Large intestine (tissue), 3 donors: ENCODE measurements around the gene SDK2. TPM values are rescaled to one million over a fixed set of nuclear protein-coding genes. Genes with fewer than 3 reads are reported as not detected.

ENCODE experiments used
- DNase-seq, 2 donors: peaks; one replicate each; pipeline versions ENCODE4 v3.0.0 to v3.0.0-alpha.2; 2013
- H3K27ac ChIP-seq: one replicate; pipeline ENCODE4 v1.5.1; 2013; ENCODE audit warnings: low read length
- H3K27me3 ChIP-seq: 2 replicates; pipeline ENCODE4 v1.6.1; 2013; ENCODE audit warnings: low read length; ENCODE audit not compliant: control insufficient read depth, insufficient read depth
- H3K36me3 ChIP-seq: 2 replicates; pipeline ENCODE4 v1.6.1; 2013; ENCODE audit warnings: low read length; ENCODE audit not compliant: control insufficient read depth, insufficient read depth
- H3K4me1 ChIP-seq: one replicate; pipeline ENCODE4 v1.6.1; 2013; ENCODE audit warnings: low read length; ENCODE audit not compliant: control insufficient read depth, insufficient read depth
- H3K4me3 ChIP-seq: one replicate; pipeline ENCODE4 v1.5.1; 2013; ENCODE audit warnings: low read length
- H3K9me3 ChIP-seq: one replicate; pipeline ENCODE4 v1.6.1; 2013; ENCODE audit warnings: mild to moderate bottlenecking, low read depth, low read length, moderate library complexity; ENCODE audit not compliant: control insufficient read depth
- WGBS: methylation state at CpG from one replicate; pipeline ENCODE4 v1.1.5; 2013; ENCODE audit warnings: low lambda C conversion rate; ENCODE audit not compliant: insufficient coverage; 5-methylcytosine and 5-hydroxymethylcytosine counted together
- polyA plus RNA-seq: library from polyadenylated mRNA; unstranded; fragments of 120-200 nt; gene quantifications from one replicate; pipeline ENCODE4 v1.2.1, GENCODE V29; 2013

SDK2 gene
- polyA plus RNA-seq, 1 donor, result 0.94 TPM

DNA sequence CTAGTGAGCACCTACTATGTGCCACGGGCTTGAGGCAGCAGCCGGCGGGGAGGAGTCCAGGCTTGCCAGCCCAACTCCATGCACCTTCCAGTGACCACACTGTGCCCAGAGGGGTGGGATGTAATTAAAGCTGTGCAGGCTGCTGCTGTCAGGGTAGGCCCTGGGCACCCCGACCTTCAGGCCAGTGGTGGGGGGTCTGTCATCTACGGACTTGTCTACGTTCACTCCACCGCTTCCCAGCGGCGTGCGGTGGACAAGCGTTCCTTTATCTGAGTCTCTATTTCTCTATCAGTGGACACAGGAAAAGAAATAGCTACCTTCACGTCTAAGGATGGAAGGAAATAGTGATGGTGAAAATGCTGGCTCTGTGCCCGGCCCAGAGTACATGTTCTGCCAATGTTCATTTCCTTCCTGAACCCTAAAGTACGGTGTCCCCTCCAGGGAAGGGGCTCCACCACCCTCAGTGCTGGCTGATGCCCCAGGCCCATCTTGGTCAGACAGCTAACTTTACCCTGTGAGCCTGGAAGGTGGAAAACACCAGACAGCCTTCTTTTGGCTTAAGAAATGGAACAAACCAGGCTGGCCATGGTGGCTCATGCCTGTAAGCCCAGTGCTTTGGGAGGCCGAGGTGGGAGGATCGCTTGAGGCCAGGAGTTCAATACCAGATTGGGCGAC lies 135.2 kb downstream of the SDK2 start:
- Histone ChIP-seq H3K9me3 (no peaks in the 10 kb centered on the region), H3K4me3 (no peak overlapping the region), H3K27ac (no peak overlapping the region), H3K27me3 (no peaks in the 10 kb centered on the region), H3K4me1 (no peaks in the 10 kb centered on the region), H3K36me3 (no peaks in the 10 kb centered on the region)
- no CpG with 5 or more reads among the region's 17 CpGs for WGBS
- no peak for DNase-seq

DNA sequence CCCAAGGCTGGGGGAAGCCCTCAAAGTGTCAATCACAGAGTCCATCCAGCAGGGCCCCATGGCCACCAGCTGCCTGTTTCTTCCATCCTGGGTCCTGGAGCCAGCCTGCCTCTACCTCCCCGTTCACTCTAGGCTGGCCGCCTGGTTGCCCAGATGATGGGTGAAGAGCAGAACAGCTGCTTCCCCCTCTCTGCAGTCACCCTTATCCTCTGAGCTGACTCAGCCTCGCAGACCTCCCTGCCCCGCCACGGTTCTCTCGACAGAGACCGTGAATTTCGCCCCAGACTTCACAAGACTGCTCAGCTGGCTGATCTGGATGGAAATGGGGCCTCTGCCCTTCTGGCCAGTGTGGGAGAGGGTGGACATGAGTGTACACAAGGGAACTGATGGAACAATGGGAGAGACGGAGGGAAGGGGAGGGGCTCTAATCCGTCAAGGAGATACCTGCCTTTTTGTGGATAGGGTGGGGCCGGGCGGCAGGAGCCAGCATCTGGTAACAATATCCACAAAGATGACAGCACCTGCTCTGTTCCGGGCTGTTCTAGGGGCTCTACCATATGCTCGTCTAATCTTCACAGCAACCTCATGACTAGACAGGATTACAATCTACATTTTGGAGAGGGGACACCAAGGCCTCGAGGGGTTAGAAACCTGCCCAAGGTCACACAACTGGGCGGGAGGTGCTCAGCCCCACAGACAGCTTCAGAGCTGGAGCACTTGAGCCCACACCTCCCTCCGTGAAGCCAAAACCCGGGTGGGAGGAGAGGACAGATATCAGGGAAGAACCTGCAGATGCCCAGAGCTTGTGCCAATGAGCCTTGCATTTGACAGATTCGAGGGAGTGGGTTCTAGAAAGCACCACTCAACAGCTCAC lies 136.0 kb downstream of the SDK2 start:
- H3K9me3 ChIP-seq, result no peaks in the 10 kb centered on the region
- no peak for DNase-seq
- H3K27ac ChIP-seq, result no peak overlapping the region
- no peaks in the 10 kb centered on the region for H3K27me3 ChIP-seq
- no peaks in the 10 kb centered on the region for H3K4me1 ChIP-seq
- no peak overlapping the region for H3K4me3 ChIP-seq
- WGBS, result no CpG with 5 or more reads among the region's 19 CpGs
- H3K36me3 ChIP-seq, result no peaks in the 10 kb centered on the region

- Histone ChIP-seq H3K9me3 (no peaks in the 10 kb centered on the region), H3K27ac (no peak overlapping the region), H3K27me3 (no peaks in the 10 kb centered on the region), H3K4me1 (no peaks in the 10 kb centered on the region), H3K36me3 (no peaks in the 10 kb centered on the region), H3K4me3 (no peak overlapping the region)
- no peak for DNase-seq
- WGBS, result no CpG with 5 or more reads among the region's 9 CpGs
These were observed 137.5 kb downstream of the SDK2 start for GRCh38 chr17:73506470-73507435.

DNA sequence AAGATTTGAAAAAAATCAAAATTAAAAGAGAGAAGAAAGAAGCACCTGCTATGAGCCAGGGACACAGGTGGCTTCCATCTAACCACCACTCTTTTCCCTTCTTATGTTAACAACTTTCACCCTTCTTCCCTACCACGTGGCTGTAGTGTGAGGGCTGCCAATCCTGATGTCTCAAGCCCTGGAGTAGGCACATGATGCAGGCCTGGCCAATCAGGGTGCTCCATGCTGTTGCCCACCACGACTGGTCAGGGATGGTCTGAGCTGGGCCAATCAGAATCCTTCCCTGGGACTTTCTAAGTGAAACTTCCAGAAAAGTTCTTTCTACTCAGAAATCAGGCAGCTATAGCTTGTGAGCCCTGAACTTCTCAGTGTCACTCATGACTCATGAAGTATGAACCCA lies 140.7 kb downstream of the SDK2 start:
- no peaks in the 10 kb centered on the region for H3K27me3 ChIP-seq
- H3K9me3 ChIP-seq, result no peaks in the 10 kb centered on the region
- H3K27ac ChIP-seq, result no peak overlapping the region
- no peaks in the 10 kb centered on the region for H3K4me1 ChIP-seq
- H3K36me3 ChIP-seq, result no peaks in the 10 kb centered on the region
- DNase-seq, result no peak
- no peak overlapping the region for H3K4me3 ChIP-seq
- WGBS, result no CpG with 5 or more reads among the region's 2 CpGs

DNA sequence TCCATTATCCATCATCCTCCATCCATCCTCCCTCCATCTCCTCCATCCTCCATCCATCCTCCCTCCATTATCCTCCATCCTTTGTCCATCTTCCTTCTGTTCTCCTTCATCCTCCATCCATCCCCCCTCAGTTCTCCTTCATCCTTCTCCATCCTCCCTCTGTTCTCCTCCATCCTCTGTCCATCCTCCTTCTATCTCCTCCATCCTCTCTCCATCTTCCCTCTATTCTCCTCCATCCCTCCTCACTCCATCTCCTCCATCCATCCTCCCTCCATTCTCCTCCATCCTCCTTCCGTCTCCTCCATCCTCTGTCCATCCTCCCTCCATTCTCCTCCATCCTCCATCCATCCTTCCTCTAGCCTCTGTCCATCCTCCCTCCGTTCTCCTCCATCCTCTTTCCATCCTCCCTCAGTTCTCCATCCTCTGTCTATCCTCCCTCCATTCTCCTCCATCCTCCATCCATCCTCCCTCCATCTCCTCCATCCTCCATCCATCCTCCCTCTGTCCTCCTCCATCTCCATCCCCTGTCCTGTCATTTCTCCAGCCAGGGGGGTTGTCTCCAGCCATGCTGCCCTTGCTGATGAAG lies 143.7 kb downstream of the SDK2 start:
- DNase-seq, result no peak
- 55% methylated on average over 2 of the region's 2 CpGs for WGBS
- no peaks in the 10 kb centered on the region for H3K4me1 ChIP-seq
- H3K9me3 ChIP-seq, result no peaks in the 10 kb centered on the region
- no peaks in the 10 kb centered on the region for H3K27me3 ChIP-seq
- no peak overlapping the region for H3K27ac ChIP-seq
- no peak overlapping the region for H3K4me3 ChIP-seq
- H3K36me3 ChIP-seq, result no peaks in the 10 kb centered on the region

- DNase-seq, result no peak
- Histone ChIP-seq H3K27ac (no peak overlapping the region), H3K36me3 (no peaks in the 10 kb centered on the region), H3K4me1 (no peaks in the 10 kb centered on the region), H3K4me3 (no peak overlapping the region), H3K27me3 (peaks cover 9% of the 10 kb centered on the region), H3K9me3 (no peaks in the 10 kb centered on the region)
- WGBS, result 30% methylated on average over 2 of the region's 14 CpGs
These were observed 145.2 kb downstream of the SDK2 start for GRCh38 chr17:73498886-73499554.

DNA sequence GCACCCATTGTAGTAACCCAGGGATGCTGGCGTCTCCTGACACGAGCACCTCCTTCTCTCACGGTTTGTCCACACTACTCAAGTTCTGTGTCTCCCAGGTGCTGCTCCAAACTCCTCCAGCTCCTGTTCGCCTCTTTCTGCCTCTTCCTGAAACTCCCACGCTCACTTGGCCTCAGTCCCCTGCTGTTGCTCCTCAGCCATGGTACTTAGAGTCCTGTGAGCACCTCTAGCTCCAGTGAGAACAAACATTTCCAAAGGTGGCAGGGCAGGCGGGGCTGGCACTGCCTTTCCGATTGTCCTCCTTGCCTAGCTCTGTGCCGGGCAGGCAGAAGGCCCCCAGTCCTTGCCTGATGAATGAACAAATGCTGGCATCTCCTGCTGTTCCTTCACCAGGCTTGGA lies 146.1 kb downstream of the SDK2 start:
- no peaks in the 10 kb centered on the region for H3K9me3 ChIP-seq
- H3K4me3 ChIP-seq, result no peak overlapping the region
- peaks cover 9% of the 10 kb centered on the region for H3K27me3 ChIP-seq
- no peaks in the 10 kb centered on the region for H3K4me1 ChIP-seq
- no peak overlapping the region for H3K27ac ChIP-seq
- no CpG with 5 or more reads among the region's 8 CpGs for WGBS
- no peaks in the 10 kb centered on the region for H3K36me3 ChIP-seq
- DNase-seq, result no peak

GRCh38 chr17:73497721-73498120 lies 146.5 kb downstream of the SDK2 start:
- Histone ChIP-seq H3K27me3 (peaks cover 12% of the 10 kb centered on the region), H3K9me3 (no peaks in the 10 kb centered on the region), H3K4me1 (no peaks in the 10 kb centered on the region), H3K27ac (no peak overlapping the region), H3K36me3 (no peaks in the 10 kb centered on the region), H3K4me3 (no peak overlapping the region)
- WGBS, result no CpG with 5 or more reads among the region's 7 CpGs
- no peak for DNase-seq

DNA sequence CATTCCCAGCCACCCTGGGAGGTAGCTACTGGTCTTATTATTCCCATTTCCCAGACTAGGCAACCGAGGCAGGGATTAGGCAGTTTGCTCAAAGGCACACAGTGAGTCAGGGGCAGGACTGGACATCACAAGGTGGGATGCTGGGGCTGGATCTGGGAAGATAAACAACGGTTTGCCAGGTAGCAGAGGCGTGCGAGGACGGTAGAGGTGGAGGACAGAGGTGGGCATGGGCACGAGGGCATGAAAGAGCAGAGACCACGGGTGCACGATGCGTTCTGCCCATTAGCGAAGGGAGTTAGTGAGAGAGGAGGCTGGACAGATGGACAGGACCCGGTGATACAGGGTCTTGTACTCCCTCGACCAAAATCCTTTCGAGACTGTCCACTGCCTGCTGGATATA lies 148.0 kb downstream of the SDK2 start:
- peaks cover 17% of the 10 kb centered on the region for H3K27me3 ChIP-seq
- H3K4me1 ChIP-seq, result no peaks in the 10 kb centered on the region
- no peak for DNase-seq
- no CpG with 5 or more reads among the region's 13 CpGs for WGBS
- no peak overlapping the region for H3K4me3 ChIP-seq
- no peak overlapping the region for H3K27ac ChIP-seq
- no peaks in the 10 kb centered on the region for H3K36me3 ChIP-seq
- no peaks in the 10 kb centered on the region for H3K9me3 ChIP-seq
